Erythroblast (primary cell): Measurements from ENCODE around the gene DUSP16.

Experiments
- GATA1 ChIP-seq: IDR thresholded peaks from 2 replicates; pipeline ENCODE4 v1.6.1; 2011; ENCODE audit warnings: low read depth, mild to moderate bottlenecking, control low read depth, low read length, moderate library complexity
- POLR2A ChIP-seq: IDR thresholded peaks from 2 replicates; pipeline ENCODE4 v1.6.1; 2011; ENCODE audit warnings: mild to moderate bottlenecking, low read length

DNA sequence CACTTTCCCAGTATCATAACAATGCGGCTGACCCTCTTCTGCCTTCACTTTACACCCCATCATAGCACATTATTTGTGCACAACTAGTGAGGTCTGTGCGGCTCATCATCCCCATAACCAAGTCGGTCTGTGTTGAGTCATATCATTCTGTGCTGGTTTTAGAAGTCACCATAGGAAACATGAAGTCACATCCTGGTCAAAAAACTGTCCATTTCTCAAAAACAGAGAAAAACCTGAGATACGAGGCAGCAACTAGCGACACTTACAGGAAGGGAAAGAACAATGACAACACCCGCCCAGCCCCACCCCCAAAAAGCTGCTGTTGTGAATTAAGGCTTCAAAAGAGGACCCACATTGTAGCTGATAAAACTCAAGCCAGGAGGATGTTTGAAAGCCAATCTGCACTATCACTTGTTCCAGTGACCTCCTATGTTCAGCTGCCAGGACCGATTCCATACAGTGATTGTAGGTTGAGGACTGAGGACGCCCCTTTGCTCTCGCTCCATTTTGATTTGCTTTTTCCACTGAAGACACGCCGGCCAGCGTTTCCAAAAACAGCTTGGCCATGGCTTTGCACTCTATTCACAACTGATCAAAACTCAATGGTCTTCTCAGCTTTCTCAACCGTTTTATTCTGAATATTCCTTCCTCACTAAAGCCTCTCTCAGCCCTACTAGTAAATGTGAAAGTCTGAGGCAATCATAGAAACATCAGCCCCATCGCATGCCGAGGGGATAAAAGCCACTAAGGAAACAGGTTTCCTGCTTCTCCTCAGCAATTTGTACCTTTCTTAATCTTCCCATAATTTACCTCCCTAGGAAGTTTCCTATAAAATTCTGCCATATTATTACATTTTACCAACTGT lies 87.5 kb downstream of the DUSP16 start:
- TF ChIP-seq POLR2A, result no peak
- TF ChIP-seq GATA1, result no peak
